Measurements from ENCODE around the gene FOS.

- TF ChIP-seq, protein P1, sequence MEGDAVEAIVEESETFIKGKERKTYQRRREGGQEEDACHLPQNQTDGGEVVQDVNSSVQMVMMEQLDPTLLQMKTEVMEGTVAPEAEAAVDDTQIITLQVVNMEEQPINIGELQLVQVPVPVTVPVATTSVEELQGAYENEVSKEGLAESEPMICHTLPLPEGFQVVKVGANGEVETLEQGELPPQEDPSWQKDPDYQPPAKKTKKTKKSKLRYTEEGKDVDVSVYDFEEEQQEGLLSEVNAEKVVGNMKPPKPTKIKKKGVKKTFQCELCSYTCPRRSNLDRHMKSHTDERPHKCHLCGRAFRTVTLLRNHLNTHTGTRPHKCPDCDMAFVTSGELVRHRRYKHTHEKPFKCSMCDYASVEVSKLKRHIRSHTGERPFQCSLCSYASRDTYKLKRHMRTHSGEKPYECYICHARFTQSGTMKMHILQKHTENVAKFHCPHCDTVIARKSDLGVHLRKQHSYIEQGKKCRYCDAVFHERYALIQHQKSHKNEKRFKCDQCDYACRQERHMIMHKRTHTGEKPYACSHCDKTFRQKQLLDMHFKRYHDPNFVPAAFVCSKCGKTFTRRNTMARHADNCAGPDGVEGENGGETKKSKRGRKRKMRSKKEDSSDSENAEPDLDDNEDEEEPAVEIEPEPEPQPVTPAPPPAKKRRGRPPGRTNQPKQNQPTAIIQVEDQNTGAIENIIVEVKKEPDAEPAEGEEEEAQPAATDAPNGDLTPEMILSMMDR (IDR thresholded peaks at IDR 0.05): no peak
- TF ChIP-seq POLR2A (IDR thresholded peaks at IDR 0.05): no peak
These were observed 6.7 kb downstream of the FOS start for GRCh38 chr14:75285331-75285730.
